Sigmoid colon (tissue), 7 donors: ENCODE data around the gene SEC16A. TPM values are rescaled to one million over a fixed set of nuclear protein-coding genes. Genes with fewer than 3 reads are reported as not detected.

ENCODE experiments used
- DNase-seq: peaks from one replicate; pipeline ENCODE4 v3.0.0-alpha.2; 2019
- H3K27ac ChIP-seq, 4 donors: fragments of 200-600 bp; sonication (generic); one replicate each; pipeline ENCODE4 v1.5.1; 2016 to 2019; ENCODE audit warnings: mild to moderate bottlenecking in 1 of 4
- H3K27me3 ChIP-seq, 3 donors: fragments of 200-600 bp; sonication (generic); one replicate each; pipeline ENCODE4 v1.5.1; 2019; ENCODE audit warnings: mild to moderate bottlenecking in 1 of 3
- H3K36me3 ChIP-seq, 4 donors: fragments of 200-600 bp; sonication (generic); one replicate each; pipeline ENCODE4 v1.5.1; 2016 to 2019
- H3K4me1 ChIP-seq, 4 donors: fragments of 200-600 bp; sonication (generic); one replicate each; pipeline ENCODE4 v1.5.1; 2017 to 2019
- H3K4me3 ChIP-seq, 4 donors: fragments of 200-600 bp; sonication (generic); one replicate each; pipeline ENCODE4 v1.5.1; 2017 to 2019; ENCODE audit warnings: mild to moderate bottlenecking in 2 of 4, moderate library complexity in 1 of 4
- H3K9me3 ChIP-seq, 4 donors: fragments of 200-600 bp in 3 of 4; sonication (generic) in 3 of 4; one replicate each; pipeline versions ENCODE4 v1.5.1 to v1.6.1; 2013 to 2019
- CTCF ChIP-seq, 4 experiments: fragments of 450-650 bp in 3 of 4; fragments of 200-600 bp in 1 of 4; IDR thresholded peaks; one replicate each; pipeline ENCODE4 v1.5.1; 2016 to 2019; ENCODE audit warnings: antibody characterized with exemption in 4 of 4, mild to moderate bottlenecking in 3 of 4, moderate library complexity in 2 of 4
- EP300 ChIP-seq, 4 donors: sonication (generic); formaldehyde crosslinking; IDR thresholded peaks; one replicate each; pipeline ENCODE4 v1.6.1; 2017; ENCODE audit warnings: antibody characterized with exemption in 4 of 4
- POLR2A ChIP-seq, 2 donors: fragments of 450-650 bp; IDR thresholded peaks; one replicate each; pipeline ENCODE4 v1.6.1; 2016; ENCODE audit warnings: antibody characterized with exemption in 2 of 2, mild to moderate bottlenecking in 2 of 2, moderate library complexity in 2 of 2
- POLR2AphosphoS5 ChIP-seq, 4 donors: sonication (generic); formaldehyde crosslinking; IDR thresholded peaks; one replicate each; pipeline ENCODE4 v1.6.1; 2017; ENCODE audit warnings: antibody characterized with exemption in 4 of 4
- WGBS, 2 donors: extraction: QIAGEN DNeasy Blood & Tissue Kit; methylation state at CpG; one replicate each; pipeline ENCODE4 v1.1.7; 2013; 5-methylcytosine and 5-hydroxymethylcytosine counted together
- intact Hi-C: fragments of 100-400 bp; cut with DNase I; formaldehyde crosslinking; loops from one replicate; pipeline ENCODE4 v1.15.1; 2023
- polyA plus RNA-seq, 3 donors: library from polyadenylated mRNA; stranded (reverse); fragments of 200-250 nt; gene quantifications; one replicate each; pipeline ENCODE4 v1.2.3, GENCODE V29; 2013
- total RNA-seq, 4 donors: library from RNA; depleted of rRNA; stranded (reverse); fragments of >200 nt; gene quantifications; one replicate each; pipeline ENCODE4 v1.1.0, GENCODE V29; 2016
- donor health status: healthy with polysubstance abuse.
- donor health status: Bipolar disorder and iron deficiency.
- donor health status: healthy.

Gene SEC16A
- total and polyA plus RNA-seq, 7 donors: 22.8 to 57.0 (median 27.5) TPM

DNA sequence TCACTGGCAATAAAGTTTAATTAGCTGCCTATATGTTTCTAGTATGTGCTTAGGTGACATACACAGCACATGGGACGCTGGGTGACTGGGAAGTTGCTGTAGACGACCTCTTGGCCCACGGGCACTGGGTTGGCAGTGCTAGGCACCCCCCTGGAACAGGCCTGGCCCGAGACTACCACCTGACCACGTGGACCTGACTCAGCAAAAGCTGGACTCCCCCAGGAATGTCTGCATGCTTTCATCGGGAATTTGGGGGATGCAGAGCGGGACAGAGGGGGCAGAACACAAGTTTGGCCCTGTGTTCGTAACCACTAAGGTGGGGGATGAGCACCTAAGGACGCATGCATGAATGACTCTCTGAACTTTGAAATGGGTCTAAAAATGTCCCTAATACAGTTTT is 26.6 kb downstream of the SEC16A start:
- no peaks in the 10 kb centered on the region for H3K9me3 ChIP-seq
- H3K36me3 ChIP-seq: peaks cover 68 to 97% (median 79%) of the 10 kb centered on the region in 4 donors
- TF ChIP-seq POLR2AphosphoS5 (IDR thresholded peaks at IDR 0.05) (no peak), EP300 (IDR thresholded peaks at IDR 0.05) (no peak), POLR2A (IDR thresholded peaks at IDR 0.05) (no peak), CTCF (IDR thresholded peaks at IDR 0.05) (no peak)
- no peak overlapping the region for H3K4me3 ChIP-seq
- 86 to 91% methylated on average over 9 of the region's 9 CpGs for WGBS, 2 donors
- H3K27ac ChIP-seq: no peak overlapping the region
- DNase-seq: no peak
- intact Hi-C loops: no loop called here
- no peaks in the 10 kb centered on the region for H3K27me3 ChIP-seq
- H3K4me1 ChIP-seq: no peaks in the 10 kb centered on the region

- no peak for DNase-seq
- Histone ChIP-seq H3K36me3 (peaks cover 67 to 97% (median 82%) of the 10 kb centered on the region in 4 donors), H3K9me3 (no peaks in the 10 kb centered on the region), H3K27ac (no peak overlapping the region), H3K27me3 (no peaks in the 10 kb centered on the region), H3K4me1 (no peaks in the 10 kb centered on the region), H3K4me3 (no peak overlapping the region)
- 94 to 96% methylated on average over 43 of the region's 43 CpGs for WGBS, 2 donors
- TF ChIP-seq EP300 (IDR thresholded peaks at IDR 0.05) (no peak), CTCF (IDR thresholded peaks at IDR 0.05) (no peak)
- intact Hi-C loops: no loop called here
These were observed 27.5 kb downstream of the SEC16A start for GRCh38 chr9:136455043-136456002.

DNA sequence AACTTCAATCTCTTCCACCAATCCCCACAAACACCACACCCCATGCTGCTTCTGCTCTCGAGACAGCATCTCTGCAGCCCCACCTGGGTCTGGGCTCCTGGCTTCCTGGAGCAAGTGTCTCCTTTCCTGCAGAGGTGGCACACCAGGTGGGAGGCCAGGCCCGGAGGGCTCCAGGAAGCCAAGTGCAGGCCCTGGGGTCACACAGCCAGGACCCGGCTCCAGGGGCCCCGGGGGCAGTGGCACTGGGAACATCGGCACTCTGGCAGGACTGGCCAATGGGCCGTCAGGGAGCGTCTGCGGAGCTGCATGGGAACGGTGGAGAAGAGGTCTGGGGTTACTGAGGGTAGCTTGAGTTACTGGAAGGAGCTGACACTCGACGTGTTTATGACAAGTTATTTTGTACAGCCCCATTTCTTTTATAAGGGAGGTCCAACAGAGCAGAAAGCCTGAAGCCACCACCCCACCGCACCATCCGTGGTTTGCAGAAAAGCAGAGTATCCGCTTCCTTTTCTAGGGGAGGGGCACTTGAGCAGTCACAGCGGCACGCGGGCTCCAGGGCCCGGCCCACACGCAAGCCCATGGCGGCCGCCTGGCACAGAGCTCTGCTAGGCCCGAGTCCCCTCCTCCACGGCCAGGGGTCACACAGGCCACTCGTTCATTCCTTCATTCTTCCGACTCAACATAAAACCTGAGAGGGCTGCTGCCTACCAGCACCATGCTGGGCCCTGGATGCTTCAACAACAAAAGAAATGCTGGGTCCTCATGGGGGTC is 28.6 kb downstream of the SEC16A start:
- WGBS, 2 donors: 93% methylated on average over 25 of the region's 25 CpGs

GRCh38 chr9:136453326-136453725 is 29.5 kb downstream of the SEC16A start:
- Histone ChIP-seq H3K27ac (no peak overlapping the region), H3K4me3 (no peak overlapping the region), H3K9me3 (no peaks in the 10 kb centered on the region), H3K4me1 (no peaks in the 10 kb centered on the region), H3K27me3 (no peaks in the 10 kb centered on the region), H3K36me3 (peaks cover 54 to 97% (median 76%) of the 10 kb centered on the region in 4 donors)
- TF ChIP-seq POLR2AphosphoS5 (IDR thresholded peaks at IDR 0.05) (no peak), CTCF (IDR thresholded peaks at IDR 0.05) (no peak), EP300 (IDR thresholded peaks at IDR 0.05) (no peak), POLR2A (IDR thresholded peaks at IDR 0.05) (no peak)
- WGBS, 2 donors: 93 to 95% methylated on average over 11 of the region's 11 CpGs
- no peak for DNase-seq
- intact Hi-C loops: no loop called here

More for the DNA sequence above, 28.6 kb downstream of the SEC16A start:
- no peak for DNase-seq
- H3K36me3 ChIP-seq: peaks cover 56 to 97% (median 79%) of the 10 kb centered on the region in 4 donors
- no peak overlapping the region for H3K4me3 ChIP-seq
- H3K9me3 ChIP-seq: no peaks in the 10 kb centered on the region
- no peaks in the 10 kb centered on the region for H3K27me3 ChIP-seq
- TF ChIP-seq POLR2AphosphoS5 (IDR thresholded peaks at IDR 0.05) (no peak), POLR2A (IDR thresholded peaks at IDR 0.05) (no peak), EP300 (IDR thresholded peaks at IDR 0.05) (no peak), CTCF (IDR thresholded peaks at IDR 0.05) (no peak)
- H3K27ac ChIP-seq: no peak overlapping the region
- intact Hi-C loops: no loop called here
- no peaks in the 10 kb centered on the region for H3K4me1 ChIP-seq
